Activated T-cell treated with anti-CD3 and anti-CD28 coated beads, Interleukin-2, amount 50 U/mL, for 72 hours (primary cell): ENCODE measurements around the gene ZBTB7C. TPM values are rescaled to one million over a fixed set of nuclear protein-coding genes. Genes with fewer than 3 reads are reported as not detected.

ENCODE experiments used
- ATAC-seq, 2 donors: fragments of 150-1000 bp; cut with Tn5 transposase; replicated peaks in 1 of 2; 2 replicates each; pipeline ENCODE4 v1.10.0; 2021; ENCODE audit warnings: moderate library complexity in 2 of 2, mild to moderate bottlenecking in 1 of 2
- DNase-seq, 2 donors: peaks; one replicate each; pipeline ENCODE4 v3.0.0; 2021 to 2022; ENCODE audit warnings: mixed read lengths in 1 of 2
- H3K27ac Mint-ChIP-seq: one replicate; pipeline ENCODE4 v1.8.0; 2022; ENCODE audit warnings: mild to moderate bottlenecking, moderate library complexity, mixed read lengths
- H3K27me3 Mint-ChIP-seq: one replicate; pipeline ENCODE4 v1.8.0; 2022; ENCODE audit warnings: low read depth, mixed read lengths
- H3K36me3 Mint-ChIP-seq, 2 donors: one replicate each; pipeline ENCODE4 v1.8.0; 2022; ENCODE audit warnings: mixed read lengths in 2 of 2, mild to moderate bottlenecking in 1 of 2; ENCODE audit not compliant: insufficient read depth in 2 of 2
- H3K4me1 Mint-ChIP-seq: one replicate; pipeline ENCODE4 v1.8.0; 2022; ENCODE audit warnings: low read depth, mixed read lengths
- H3K4me3 Mint-ChIP-seq, 2 donors: one replicate each; pipeline ENCODE4 v1.8.0; 2022; ENCODE audit warnings: mild to moderate bottlenecking in 2 of 2, mixed read lengths in 2 of 2, moderate library complexity in 2 of 2
- H3K9me3 Mint-ChIP-seq, 2 donors: one replicate each; pipeline ENCODE4 v1.8.0; 2022; ENCODE audit warnings: mixed read lengths in 2 of 2
- total RNA-seq, 2 donors: library from RNA; stranded (reverse); gene quantifications; one replicate each; pipeline ENCODE4 v1.2.3, GENCODE V29; 2022

ZBTB7C gene
- under 1 TPM in 1 of 2 donors, not detected in 1; 0.05 TPM for total RNA-seq

GRCh38 chr18:48408727-48409590 is at the start of gene ZBTB7C:
ZBTB7C (minus strand) TSS chr18:48409383.
- peak; percentile 29 to 50 for DNase-seq
- H3K4me1 Mint-ChIP-seq: peaks cover 7% of the 10 kb centered on the region
- peaks cover 0 to 2% of the 10 kb centered on the region in 2 donors for H3K9me3 Mint-ChIP-seq
- ATAC-seq: peak; percentile 52 to 56
- no peak within 1 kb of the TSS for H3K27ac Mint-ChIP-seq
- no peaks in the 10 kb centered on the region for H3K36me3 Mint-ChIP-seq
- H3K4me3 Mint-ChIP-seq: peak within 1 kb of the TSS; percentile 71 to 74
- peaks cover 76% of the 10 kb centered on the region for H3K27me3 Mint-ChIP-seq

GRCh38 chr18:48456838-48457237 is 47.7 kb upstream of the ZBTB7C start:
- Mint-ChIP-seq H3K27me3 (peaks cover 71% of the 10 kb centered on the region), H3K4me1 (peaks cover 24% of the 10 kb centered on the region), H3K27ac (no peak overlapping the region), H3K9me3 (no peaks in the 10 kb centered on the region), H3K36me3 (no peaks in the 10 kb centered on the region), H3K4me3 (no peak overlapping the region)
- ATAC-seq: no peak
- no peak for DNase-seq

GRCh38 chr18:48455555-48456478 is 46.6 kb upstream of the ZBTB7C start:
- DNase-seq (peak; percentile 35 to 58), ATAC-seq (peak; percentile 78 to 86)
- Mint-ChIP-seq H3K4me3 (peak overlapping the region in 1 of 2 donors; percentile 27), H3K36me3 (no peaks in the 10 kb centered on the region), H3K27ac (no peak overlapping the region), H3K4me1 (peaks cover 24% of the 10 kb centered on the region), H3K27me3 (peaks cover 70% of the 10 kb centered on the region), H3K9me3 (no peaks in the 10 kb centered on the region)

GRCh38 chr18:48454261-48454757 is 45.1 kb upstream of the ZBTB7C start:
- Mint-ChIP-seq H3K9me3 (no peaks in the 10 kb centered on the region), H3K27ac (no peak overlapping the region), H3K4me3 (no peak overlapping the region), H3K4me1 (peaks cover 24% of the 10 kb centered on the region), H3K27me3 (peaks cover 67% of the 10 kb centered on the region), H3K36me3 (no peaks in the 10 kb centered on the region)
- ATAC-seq: no peak
- DNase-seq: no peak

- ATAC-seq: no peak
- H3K36me3 Mint-ChIP-seq: no peaks in the 10 kb centered on the region
- peaks cover 24% of the 10 kb centered on the region for H3K4me1 Mint-ChIP-seq
- H3K27me3 Mint-ChIP-seq: peaks cover 68% of the 10 kb centered on the region
- H3K27ac Mint-ChIP-seq: no peak overlapping the region
- DNase-seq: no peak
- H3K9me3 Mint-ChIP-seq: no peaks in the 10 kb centered on the region
- H3K4me3 Mint-ChIP-seq: no peak overlapping the region
Measured at GRCh38 chr18:48453330-48454066, 44.3 kb upstream of the ZBTB7C start.

- ATAC-seq (no peak), DNase-seq (no peak)
- Mint-ChIP-seq H3K27me3 (peaks cover 72% of the 10 kb centered on the region), H3K4me3 (no peak overlapping the region), H3K27ac (no peak overlapping the region), H3K4me1 (peaks cover 23% of the 10 kb centered on the region), H3K9me3 (no peaks in the 10 kb centered on the region), H3K36me3 (no peaks in the 10 kb centered on the region)
Measured at GRCh38 chr18:48452861-48453323, 43.7 kb upstream of the ZBTB7C start.

GRCh38 chr18:48450685-48451084 is 41.5 kb upstream of the ZBTB7C start:
- H3K27me3 Mint-ChIP-seq: peaks cover 62% of the 10 kb centered on the region
- ATAC-seq: no peak

GRCh38 chr18:48446582-48447225 is 37.5 kb upstream of the ZBTB7C start:
- Mint-ChIP-seq H3K27me3 (peaks cover 56% of the 10 kb centered on the region), H3K4me3 (no peak overlapping the region), H3K9me3 (no peaks in the 10 kb centered on the region), H3K4me1 (no peaks in the 10 kb centered on the region), H3K36me3 (no peaks in the 10 kb centered on the region), H3K27ac (no peak overlapping the region)
- peak; percentile 76 to 78 for DNase-seq
- ATAC-seq: peak; percentile 79 to 84

More at GRCh38 chr18:48450685-48451084, 41.5 kb upstream of the ZBTB7C start:
- H3K9me3 Mint-ChIP-seq: no peaks in the 10 kb centered on the region
- H3K4me1 Mint-ChIP-seq: peaks cover 5% of the 10 kb centered on the region
- H3K27ac Mint-ChIP-seq: no peak overlapping the region
- no peaks in the 10 kb centered on the region for H3K36me3 Mint-ChIP-seq
- DNase-seq: no peak
- H3K4me3 Mint-ChIP-seq: no peak overlapping the region

- peaks cover 58% of the 10 kb centered on the region for H3K27me3 Mint-ChIP-seq
- no peaks in the 10 kb centered on the region for H3K4me1 Mint-ChIP-seq
- H3K9me3 Mint-ChIP-seq: no peaks in the 10 kb centered on the region
- H3K4me3 Mint-ChIP-seq: no peak overlapping the region
- no peaks in the 10 kb centered on the region for H3K36me3 Mint-ChIP-seq
- no peak overlapping the region for H3K27ac Mint-ChIP-seq
- DNase-seq: peak; percentile 72 to 74
- ATAC-seq: peak; percentile 68 to 77
Measured at GRCh38 chr18:48445540-48445939, 36.4 kb upstream of the ZBTB7C start.

- no peak overlapping the region for H3K4me3 Mint-ChIP-seq
- no peaks in the 10 kb centered on the region for H3K9me3 Mint-ChIP-seq
- no peaks in the 10 kb centered on the region for H3K36me3 Mint-ChIP-seq
- peaks cover 52% of the 10 kb centered on the region for H3K27me3 Mint-ChIP-seq
- no peaks in the 10 kb centered on the region for H3K4me1 Mint-ChIP-seq
- H3K27ac Mint-ChIP-seq: no peak overlapping the region
- DNase-seq (no peak), ATAC-seq (no peak)
Measured at GRCh38 chr18:48442761-48443160, 33.6 kb upstream of the ZBTB7C start.

- Mint-ChIP-seq H3K27ac (no peak overlapping the region), H3K27me3 (peaks cover 61% of the 10 kb centered on the region), H3K36me3 (no peaks in the 10 kb centered on the region)
Measured at GRCh38 chr18:48441405-48441881, 32.3 kb upstream of the ZBTB7C start.

GRCh38 chr18:48440924-48441323 is 31.7 kb upstream of the ZBTB7C start:
- no peaks in the 10 kb centered on the region for H3K4me1 Mint-ChIP-seq
- DNase-seq (no peak), ATAC-seq (no peak)
- H3K9me3 Mint-ChIP-seq: no peaks in the 10 kb centered on the region
- H3K27me3 Mint-ChIP-seq: peaks cover 61% of the 10 kb centered on the region
- no peak overlapping the region for H3K27ac Mint-ChIP-seq
- H3K36me3 Mint-ChIP-seq: no peaks in the 10 kb centered on the region
- no peak overlapping the region for H3K4me3 Mint-ChIP-seq

More at GRCh38 chr18:48441405-48441881, 32.3 kb upstream of the ZBTB7C start:
- Mint-ChIP-seq H3K4me1 (no peaks in the 10 kb centered on the region), H3K9me3 (no peaks in the 10 kb centered on the region), H3K4me3 (no peak overlapping the region)
- ATAC-seq: no peak
- DNase-seq: no peak
